ENCODE data around the gene RAB41. TPM values are rescaled to one million over a fixed set of nuclear protein-coding genes. Genes with fewer than 3 reads are reported as not detected.

Gene RAB41
- not detected in 2 replicates for total RNA-seq (2021)
- long read RNA-seq = 0 reads

GRCh38 chrX:70281951-70282350 is at the start of gene RAB41:
RAB41 (plus strand) TSS chrX:70282172; CDS start chrX:70282218, 46 bp downstream.
- DNase-seq = no peak
- Histone ChIP-seq H3K4me2 (ENCODE audit: insufficient read depth, insufficient read length, low read length) (no peak within 1 kb of the TSS), H2BK12ac (ENCODE audit: insufficient read length, low read depth, low read length) (no peak within 1 kb of the TSS), H3K9ac (ENCODE audit: extremely low read depth, insufficient read length, low read length) (no peak within 1 kb of the TSS), H3K23ac (ENCODE audit: insufficient read length, low read depth, low read length) (no peak within 1 kb of the TSS), H4K5ac (ENCODE audit: insufficient read length, low read depth, low read length) (no peak within 1 kb of the TSS), H2BK120ac (ENCODE audit: low read depth, low read length, poor library complexity, severe bottlenecking) (no peak within 1 kb of the TSS), H3K27ac (ENCODE audit: insufficient read length, low read depth, low read length) (no peak within 1 kb of the TSS), H2BK5ac (ENCODE audit: insufficient read length, low read length) (no peak within 1 kb of the TSS), H2BK15ac (ENCODE audit: low read depth, low read length) (no peak within 1 kb of the TSS), H2BK20ac (ENCODE audit: low read depth, low read length, poor library complexity, severe bottlenecking) (no peak within 1 kb of the TSS), H3K79me2 (ENCODE audit: insufficient read depth, low read length) (no peaks in the 10 kb centered on the region), H4K8ac (replicated peaks; ENCODE audit: insufficient read length, low read depth, low read length) (no peak within 1 kb of the TSS), H3K18ac (ENCODE audit: insufficient read length, low read depth, low read length) (no peak within 1 kb of the TSS), H4K20me1 (ENCODE audit: control insufficient read depth, insufficient read depth, insufficient read length) (no peaks in the 10 kb centered on the region), H2AK5ac (ENCODE audit: insufficient read length, low read length) (no peak within 1 kb of the TSS), H2AFZ (ENCODE audit: low read length) (no peak within 1 kb of the TSS), H3K4me1 (ENCODE audit: insufficient read depth, low read length) (no peaks in the 10 kb centered on the region), H3K27me3 (ENCODE audit: insufficient read depth, low read length) (no peaks in the 10 kb centered on the region), H3K23me2 (ENCODE audit: insufficient read length, low read depth, low read length, poor library complexity, severe bottlenecking) (no peaks in the 10 kb centered on the region), H3T11ph (ENCODE audit: low read length) (no peak within 1 kb of the TSS), H4K91ac (ENCODE audit: insufficient read length, low read depth, low read length) (no peak within 1 kb of the TSS), H3K9me3 (ENCODE audit: control insufficient read depth, low read depth, low read length) (peaks cover 74% of the 10 kb centered on the region), H3K79me1 (ENCODE audit: insufficient read depth, low read depth, low read length, poor library complexity, severe bottlenecking) (no peaks in the 10 kb centered on the region), H3K4ac (ENCODE audit: low read depth, low read length) (no peak within 1 kb of the TSS), H3K56ac (ENCODE audit: insufficient read length, low read depth, low read length) (no peak within 1 kb of the TSS), H3K14ac (ENCODE audit: insufficient read depth, low read length) (no peak within 1 kb of the TSS)
- TF ChIP-seq, protein P1, sequence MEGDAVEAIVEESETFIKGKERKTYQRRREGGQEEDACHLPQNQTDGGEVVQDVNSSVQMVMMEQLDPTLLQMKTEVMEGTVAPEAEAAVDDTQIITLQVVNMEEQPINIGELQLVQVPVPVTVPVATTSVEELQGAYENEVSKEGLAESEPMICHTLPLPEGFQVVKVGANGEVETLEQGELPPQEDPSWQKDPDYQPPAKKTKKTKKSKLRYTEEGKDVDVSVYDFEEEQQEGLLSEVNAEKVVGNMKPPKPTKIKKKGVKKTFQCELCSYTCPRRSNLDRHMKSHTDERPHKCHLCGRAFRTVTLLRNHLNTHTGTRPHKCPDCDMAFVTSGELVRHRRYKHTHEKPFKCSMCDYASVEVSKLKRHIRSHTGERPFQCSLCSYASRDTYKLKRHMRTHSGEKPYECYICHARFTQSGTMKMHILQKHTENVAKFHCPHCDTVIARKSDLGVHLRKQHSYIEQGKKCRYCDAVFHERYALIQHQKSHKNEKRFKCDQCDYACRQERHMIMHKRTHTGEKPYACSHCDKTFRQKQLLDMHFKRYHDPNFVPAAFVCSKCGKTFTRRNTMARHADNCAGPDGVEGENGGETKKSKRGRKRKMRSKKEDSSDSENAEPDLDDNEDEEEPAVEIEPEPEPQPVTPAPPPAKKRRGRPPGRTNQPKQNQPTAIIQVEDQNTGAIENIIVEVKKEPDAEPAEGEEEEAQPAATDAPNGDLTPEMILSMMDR (conservative IDR thresholded peaks at IDR 0.05) = no peak
- no peaks in the 10 kb centered on the region; the same call in 1 of the 2 replicates for H3K27me3 Mint-ChIP-seq (ENCODE audit: low read depth)
- peaks cover 78 to 85% of the 10 kb centered on the region in 2 experiments for H3K9me3 Mint-ChIP-seq
- H3K36me3 Mint-ChIP-seq (ENCODE audit: insufficient read depth in 1 of 3, low read depth in 3 of 3) = peaks cover 11 to 36% (median 13%) of the 10 kb centered on the region in 3 experiments
- H3K4me3 Mint-ChIP-seq = no peak within 1 kb of the TSS
- WGBS (ENCODE audit: extremely low coverage, insufficient read length, low lambda C conversion rate) = no CpG with 5 or more reads among the region's 21 CpGs
- H3K27ac Mint-ChIP-seq = no peak within 1 kb of the TSS; a peak in 1 of 7 replicates
- H3K4me1 Mint-ChIP-seq = no peaks in the 10 kb centered on the region
